ENCODE data around the gene PNCK.
A peak's percentile ranks its signal among the peaks of the same experiment; 100 is the strongest.

PNCK gene

DNA sequence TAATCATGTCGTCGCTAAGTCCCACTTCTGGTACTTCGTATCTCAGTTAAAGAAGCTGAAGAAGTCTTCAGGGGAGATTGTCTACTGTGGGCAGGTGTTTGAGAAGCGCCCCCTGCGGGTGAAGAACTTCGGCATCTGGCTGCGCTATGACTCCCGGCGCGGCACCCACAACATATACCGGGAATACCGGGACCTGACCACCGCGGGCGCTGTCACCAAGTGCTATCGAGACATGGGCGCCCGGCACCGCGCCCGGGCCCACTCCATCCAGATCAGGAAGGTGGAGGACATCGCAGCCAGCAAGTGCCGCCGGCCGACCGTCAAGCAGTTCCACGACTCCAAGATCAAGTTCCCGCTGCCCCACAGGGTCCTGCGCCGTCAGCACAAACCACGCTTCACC is 11.3 kb downstream of the PNCK start:
- DNase-seq (ENCODE audit: low read depth in 2 of 2), result peak in 1 of 2 donors; percentile 33

DNA sequence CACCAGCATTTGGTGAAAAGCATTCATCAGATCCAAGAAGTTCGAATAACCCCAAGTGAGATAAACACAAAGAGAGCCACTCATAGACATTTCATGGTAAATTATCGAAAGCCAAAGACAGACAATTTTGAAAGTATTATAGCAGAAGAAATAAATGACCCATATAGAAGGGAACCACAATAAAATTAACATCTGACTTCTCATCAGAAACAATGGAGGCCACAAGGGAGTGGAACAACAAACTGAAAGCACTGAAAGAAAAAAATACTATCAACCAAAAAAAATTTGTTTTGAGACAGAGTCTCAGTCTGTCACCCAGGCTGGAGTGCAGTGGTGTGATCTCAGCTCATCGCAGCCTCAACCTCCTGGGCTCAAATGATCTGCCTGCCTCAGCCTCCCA is 14.3 kb downstream of the PNCK start:
- DNase-seq (ENCODE audit: low read depth in 2 of 2), result no peak

DNA sequence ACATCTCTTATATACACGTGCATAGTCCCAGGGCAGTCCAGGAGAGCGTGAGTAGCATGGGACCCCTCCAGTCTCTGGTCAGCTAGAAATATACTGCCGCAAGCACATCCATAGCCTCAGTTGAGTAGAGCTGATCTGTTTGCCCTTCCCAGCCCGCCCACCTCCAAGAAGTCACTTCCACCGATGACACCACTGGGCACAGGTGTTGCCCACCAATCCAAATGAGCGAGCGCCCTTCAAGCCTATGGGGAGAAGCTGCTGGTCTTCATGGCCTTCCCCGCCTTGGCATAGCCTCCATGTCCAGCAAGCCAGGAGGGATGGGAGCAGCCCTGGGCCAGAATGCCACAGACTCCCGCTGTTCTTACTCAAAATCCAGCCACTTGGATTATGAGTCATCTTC is 16.5 kb downstream of the PNCK start:
- DNase-seq (ENCODE audit: low read depth in 2 of 2), result no peak

DNA sequence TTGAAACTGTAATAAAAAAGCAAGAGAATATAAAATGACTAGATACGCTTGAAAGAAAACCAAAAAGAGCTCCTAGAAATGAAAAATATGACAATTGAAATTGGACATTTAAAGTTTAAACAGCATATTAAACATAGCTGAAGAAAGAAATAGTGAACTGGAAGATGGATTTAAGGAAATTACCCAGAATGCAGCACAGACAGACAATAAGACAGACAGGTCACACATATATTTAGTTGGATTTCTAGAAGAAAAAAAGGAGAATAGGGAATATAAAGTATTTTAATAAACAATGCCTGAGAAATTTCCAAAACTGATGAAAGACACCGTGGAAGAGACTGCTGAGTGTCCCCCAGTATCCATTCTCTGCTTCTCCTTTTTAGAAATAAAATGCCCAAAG is 20.1 kb downstream of the PNCK start:
- no peak for DNase-seq (ENCODE audit: low read depth in 2 of 2)

DNA sequence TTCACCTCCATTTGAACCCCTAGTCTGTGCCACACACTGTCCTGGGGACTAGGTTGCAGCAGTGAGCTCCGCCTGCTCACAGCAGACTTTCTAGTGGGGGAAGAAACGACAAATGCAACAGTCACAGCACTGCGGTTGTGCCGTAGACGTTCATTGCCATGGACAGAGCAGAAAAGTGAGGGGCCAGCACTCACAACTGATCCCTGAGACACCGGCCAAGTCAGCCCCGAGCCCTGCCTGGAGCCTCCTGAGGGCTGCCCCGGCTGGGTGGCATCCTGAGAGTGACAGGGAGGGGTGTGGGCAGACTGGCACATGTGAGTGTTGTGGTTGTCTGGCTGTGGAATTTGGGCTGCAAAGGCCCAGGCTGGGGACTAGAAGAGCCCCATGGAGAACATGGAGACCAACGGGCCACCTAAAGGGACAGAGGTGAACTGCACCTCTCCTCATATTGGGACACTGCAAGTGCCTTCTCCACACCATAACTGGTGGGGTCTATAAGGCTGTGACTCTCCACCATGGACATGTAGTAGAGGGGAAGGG is 22.0 kb downstream of the PNCK start:
- DNase-seq (ENCODE audit: low read depth in 2 of 2), result no peak

DNA sequence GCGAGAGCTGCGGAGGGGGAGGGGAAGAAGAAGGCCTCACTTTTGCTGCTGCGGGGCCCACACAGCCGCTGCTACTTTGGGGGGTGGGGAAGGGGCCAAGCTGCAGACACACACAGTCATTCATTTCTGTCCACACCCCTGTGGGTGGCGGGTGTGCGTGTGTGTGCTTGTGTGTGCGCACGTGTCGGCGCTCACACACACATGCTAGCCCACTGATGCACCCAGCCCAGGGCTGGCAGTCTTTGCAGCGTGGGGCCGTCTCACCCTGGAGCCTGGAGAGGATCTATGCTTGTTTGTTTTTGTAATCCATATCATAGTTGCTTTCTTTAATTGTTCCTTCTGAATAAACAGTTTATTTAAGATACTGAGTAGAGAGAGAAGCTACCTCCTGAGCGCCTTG is 22.7 kb downstream of the PNCK start:
- no peak for DNase-seq (ENCODE audit: low read depth in 2 of 2)

DNA sequence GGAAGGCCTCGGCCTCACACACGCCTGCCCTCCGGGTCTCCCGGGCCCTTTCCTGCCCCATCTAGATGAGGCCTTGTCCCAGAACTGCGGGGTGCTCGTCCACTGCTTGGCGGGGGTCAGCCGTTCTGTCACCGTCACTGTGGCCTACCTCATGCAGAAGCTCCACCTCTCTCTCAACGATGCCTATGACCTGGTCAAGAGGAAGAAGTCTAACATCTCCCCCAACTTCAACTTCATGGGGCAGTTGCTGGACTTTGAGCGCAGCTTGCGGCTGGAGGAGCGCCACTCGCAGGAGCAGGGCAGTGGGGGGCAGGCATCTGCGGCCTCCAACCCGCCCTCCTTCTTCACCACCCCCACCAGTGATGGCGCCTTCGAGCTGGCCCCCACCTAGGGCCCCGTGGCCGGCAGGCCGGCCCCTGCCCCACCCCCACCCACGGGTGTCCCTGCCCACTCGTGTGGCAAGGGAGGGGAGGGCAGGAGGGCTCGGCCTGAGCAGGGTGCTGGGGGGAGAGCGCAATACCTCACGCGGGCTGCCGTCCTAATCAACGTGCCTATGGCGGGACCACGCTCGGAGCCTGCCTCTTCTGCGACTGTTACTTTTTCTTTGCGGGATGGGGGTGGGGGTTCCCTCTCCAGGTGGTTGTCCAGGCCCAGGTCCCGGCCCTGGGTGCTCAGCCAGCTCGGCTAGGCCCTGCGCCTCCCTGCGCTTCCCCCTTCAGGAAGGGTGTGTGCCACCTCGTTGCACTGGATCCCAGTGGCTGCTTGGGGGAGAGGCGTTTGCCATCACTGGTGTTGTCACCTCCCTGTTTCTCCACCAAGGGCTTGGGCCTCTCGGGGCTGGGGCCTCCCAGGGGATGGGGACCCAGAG is 23.5 kb downstream of the PNCK start:
- no peak for DNase-seq (ENCODE audit: low read depth in 2 of 2)

DNA sequence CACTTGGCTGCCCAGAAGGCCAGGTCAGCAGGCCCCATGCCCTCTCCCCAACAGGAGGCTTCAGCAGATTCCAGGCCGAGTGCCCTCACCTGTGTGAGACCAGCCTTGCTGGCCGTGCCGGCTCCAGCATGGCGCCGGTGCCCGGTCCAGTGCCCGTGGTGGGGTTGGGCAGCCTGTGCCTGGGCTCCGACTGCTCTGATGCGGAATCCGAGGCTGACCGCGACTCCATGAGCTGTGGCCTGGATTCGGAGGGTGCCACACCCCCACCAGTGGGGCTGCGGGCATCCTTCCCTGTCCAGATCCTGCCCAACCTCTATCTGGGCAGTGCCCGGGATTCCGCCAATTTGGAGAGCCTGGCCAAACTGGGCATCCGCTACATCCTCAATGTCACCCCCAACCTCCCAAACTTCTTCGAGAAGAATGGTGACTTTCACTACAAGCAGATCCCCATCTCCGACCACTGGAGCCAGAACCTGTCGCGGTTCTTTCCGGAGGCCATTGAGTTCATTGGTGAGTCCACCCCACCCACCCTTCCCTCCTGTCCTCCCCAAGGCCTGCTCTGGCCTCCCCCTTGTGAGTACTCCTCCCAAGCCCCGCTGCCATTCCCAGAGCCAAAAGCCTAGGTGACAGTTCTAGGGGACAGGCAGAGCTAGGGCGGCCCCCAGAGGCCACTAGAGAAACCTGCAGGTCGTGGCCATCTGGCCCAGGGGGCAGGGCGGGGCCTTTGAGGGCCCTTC is 24.3 kb downstream of the PNCK start:
- DNase-seq (ENCODE audit: low read depth in 2 of 2), result no peak

DNA sequence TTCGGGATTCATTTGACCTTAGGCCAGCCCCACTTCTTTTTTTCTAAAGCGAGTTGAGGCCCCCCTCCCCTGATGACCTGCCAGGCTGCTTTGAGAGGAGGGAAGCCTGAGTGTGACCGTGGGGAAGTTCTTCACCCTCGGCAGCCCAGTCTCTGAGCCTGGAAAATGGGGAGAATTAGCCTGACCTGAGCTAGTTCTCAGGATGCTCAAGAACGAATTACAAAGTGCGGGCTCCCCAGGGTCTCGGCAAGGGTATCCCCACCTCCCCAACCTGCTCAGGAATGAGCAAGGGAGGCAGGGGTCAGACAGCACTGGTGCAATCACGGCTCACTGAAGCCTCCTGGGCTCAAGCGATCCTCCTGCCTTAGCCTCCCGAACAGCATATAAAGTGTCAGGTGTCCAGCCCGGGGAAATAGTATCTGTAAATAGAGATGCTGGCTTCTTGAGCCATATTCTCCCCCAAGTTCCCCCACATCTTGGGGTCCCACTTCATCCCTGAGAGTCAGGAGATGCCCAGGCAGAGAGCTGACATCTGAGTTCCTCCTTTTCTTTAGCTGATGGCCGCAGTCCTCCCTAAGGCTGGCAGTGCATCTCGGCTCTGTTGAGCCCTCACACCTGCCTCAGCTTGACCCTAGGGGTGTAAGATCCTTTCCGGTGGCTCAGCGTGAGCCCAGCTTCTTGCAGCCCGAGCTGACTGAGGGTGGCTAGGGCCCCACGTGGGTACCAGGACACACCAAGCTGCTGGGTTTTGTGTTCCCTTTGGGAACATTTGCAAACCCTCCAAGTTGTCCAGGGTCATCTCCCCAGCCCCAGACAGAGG is 25.0 kb downstream of the PNCK start:
- DNase-seq (ENCODE audit: low read depth in 2 of 2), result no peak

DNA sequence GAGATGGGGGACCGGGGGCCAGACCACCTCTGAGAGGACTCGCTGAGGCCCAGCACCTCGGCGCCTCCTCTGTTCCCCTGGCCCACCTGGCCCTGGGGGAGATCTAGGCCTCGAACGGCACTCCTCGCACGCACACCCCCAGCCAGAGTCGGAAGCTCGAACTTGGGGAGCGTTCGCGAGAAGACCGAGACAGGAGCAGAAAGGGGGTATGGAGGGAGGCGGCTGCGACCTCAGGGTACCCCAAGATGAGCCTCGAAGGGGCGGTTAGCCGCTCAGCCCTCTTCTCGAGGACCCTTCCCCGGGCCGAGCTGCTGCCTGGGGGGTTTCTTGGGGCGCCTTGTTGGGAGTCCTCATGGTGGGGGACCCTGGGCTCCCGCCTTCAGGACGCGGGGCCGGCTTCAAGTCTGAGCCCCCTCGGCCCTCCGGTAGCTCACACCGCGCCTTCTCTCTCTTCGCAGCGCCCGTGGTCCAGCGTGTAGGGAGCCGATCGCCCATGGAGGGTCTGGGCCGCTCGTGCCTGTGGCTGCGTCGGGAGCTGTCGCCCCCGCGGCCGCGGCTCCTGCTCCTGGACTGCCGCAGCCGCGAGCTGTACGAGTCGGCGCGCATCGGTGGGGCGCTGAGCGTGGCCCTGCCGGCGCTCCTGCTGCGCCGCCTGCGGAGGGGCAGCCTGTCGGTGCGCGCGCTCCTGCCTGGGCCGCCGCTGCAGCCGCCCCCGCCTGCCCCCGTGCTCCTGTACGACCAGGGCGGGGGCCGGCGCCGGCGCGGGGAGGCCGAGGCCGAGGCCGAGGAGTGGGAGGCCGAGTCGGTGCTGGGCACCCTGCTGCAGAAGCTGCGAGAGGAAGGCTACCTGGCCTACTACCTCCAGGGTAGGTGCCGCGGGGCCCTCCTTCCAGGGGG is 25.9 kb downstream of the PNCK start:
- DNase-seq (ENCODE audit: low read depth in 2 of 2), result no peak

DNA sequence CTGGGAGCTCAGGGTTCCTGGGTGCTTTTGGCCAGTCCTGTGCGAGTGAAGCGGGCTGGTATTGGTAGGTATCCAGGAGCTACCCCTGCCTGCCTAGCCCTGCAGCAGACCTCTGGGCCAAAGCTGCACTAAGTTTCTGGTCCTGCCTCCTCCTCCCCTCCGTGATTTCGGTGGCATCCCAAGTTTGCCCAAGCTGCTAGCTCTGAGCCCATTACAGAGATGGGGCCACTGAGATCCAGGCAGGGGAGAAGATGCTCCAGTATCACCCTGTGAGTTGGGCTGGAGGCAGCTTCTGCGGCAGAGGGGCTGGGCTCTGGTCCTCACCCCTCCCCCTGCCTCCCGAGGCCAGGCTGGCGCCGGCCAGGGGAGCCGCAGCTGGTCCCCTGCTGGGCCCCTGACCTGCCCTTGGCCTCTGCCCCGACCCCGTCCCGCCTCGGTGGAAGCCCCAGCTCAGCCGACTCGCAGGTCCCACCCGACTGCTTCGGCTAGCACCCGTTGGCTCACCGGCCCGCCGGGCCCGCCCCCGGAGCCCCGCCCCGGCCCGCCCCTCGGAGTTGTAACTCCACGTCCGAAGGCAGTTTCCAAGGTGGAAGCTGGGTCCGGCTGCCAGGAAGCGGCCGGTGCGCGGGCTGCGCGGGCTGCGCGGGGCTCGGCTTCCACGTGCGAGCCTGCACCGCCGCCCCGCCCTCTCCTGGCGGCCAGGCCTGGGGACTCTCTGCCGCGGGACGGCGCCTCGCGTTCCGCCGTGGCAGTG is 26.8 kb downstream of the PNCK start, which contains the start of gene DUSP9:
DUSP9 (plus strand) TSS at position 584 of the 754 bp plus-strand sequence. CDS start 751 bp downstream, outside the sequence.
- DNase-seq (ENCODE audit: low read depth in 2 of 2), result no peak

DNA sequence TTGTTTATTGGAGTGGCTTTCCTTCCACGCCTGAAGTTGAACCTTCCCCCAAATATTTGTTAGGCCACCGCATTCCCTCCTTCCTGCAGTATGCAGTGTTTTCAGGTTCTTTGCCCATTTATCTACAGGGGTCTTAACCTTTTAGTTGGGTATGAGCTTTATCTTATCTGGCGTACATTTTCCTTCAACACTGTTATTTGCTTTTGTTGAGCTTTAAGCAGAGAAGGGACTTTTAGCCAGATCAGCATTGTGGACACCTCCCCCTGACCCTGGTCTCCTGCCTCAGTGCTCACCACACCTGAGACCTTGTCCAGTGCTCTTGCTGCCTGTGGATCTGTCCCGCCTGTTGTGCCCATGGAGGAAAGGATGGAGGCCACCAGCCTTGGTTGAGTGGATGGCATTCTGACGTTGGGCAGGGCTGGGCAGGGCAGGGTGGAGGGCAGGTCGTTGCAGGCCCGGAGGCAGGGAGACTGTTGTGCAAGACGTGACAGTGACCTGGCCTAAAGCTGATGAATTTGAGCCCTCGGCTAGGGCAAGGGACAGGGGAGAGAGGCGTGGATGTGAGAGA is 27.6 kb downstream of the PNCK start:
- no peak for DNase-seq (ENCODE audit: low read depth in 2 of 2)

DNA sequence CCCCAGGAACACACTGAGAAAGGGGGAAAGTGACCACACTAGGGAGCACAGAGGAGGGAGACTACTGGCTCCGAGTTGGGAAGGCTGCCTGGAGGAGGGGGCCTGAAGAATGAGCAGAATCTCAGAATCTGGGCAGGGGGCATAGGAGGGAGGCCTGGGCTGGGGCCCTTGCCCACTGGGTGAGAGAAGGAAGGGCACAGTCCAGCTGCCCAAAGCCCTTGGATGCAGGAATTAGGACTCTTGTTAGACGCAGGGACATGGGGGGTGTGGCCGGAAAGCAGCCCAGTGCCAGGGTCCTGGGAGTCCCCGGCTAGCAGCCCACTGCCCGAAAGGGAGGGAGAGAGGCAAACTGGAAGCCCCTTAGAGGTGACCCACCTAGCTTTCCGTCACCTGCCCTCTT is 28.5 kb downstream of the PNCK start:
- DNase-seq (ENCODE audit: low read depth in 2 of 2), result no peak

DNA sequence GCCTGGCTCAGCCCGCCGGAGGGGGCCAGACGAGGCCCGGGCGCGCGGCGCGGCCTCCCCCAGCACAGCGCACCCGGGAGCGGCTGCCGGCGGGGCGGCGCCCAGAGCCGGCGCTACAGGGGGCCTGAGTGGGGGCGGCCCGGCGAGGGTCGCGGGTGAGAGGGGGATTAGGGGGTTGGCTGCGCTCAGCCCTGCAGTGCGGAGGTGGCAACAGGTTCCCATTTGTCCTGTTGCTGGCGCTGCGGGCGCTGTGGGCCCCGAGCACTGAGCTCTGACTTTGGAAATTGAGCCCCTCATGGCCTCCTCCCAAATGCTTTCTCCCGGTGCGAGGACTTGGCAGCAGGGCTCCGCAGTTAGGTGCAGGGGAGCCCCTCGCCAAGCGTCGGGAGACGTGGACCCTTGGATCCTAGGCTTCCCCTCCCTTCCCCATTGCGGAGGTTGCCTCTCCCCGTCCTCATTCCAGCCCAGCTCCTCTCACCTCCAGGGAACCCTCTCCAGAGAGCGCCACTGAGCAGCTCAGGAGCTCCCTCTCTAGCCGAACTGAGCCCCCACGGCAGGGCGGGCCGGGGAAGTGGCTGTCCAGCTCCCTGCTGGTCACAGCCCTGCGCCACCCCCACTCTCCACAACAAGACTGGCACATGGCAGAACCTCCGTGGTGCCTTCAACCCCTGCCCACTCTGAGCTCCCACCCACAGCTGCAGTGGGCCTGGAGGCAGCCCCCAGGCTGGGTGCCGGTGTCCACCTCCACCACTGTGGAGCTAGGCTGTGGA is 29.1 kb downstream of the PNCK start:
- no peak for DNase-seq (ENCODE audit: low read depth in 2 of 2)

DNA sequence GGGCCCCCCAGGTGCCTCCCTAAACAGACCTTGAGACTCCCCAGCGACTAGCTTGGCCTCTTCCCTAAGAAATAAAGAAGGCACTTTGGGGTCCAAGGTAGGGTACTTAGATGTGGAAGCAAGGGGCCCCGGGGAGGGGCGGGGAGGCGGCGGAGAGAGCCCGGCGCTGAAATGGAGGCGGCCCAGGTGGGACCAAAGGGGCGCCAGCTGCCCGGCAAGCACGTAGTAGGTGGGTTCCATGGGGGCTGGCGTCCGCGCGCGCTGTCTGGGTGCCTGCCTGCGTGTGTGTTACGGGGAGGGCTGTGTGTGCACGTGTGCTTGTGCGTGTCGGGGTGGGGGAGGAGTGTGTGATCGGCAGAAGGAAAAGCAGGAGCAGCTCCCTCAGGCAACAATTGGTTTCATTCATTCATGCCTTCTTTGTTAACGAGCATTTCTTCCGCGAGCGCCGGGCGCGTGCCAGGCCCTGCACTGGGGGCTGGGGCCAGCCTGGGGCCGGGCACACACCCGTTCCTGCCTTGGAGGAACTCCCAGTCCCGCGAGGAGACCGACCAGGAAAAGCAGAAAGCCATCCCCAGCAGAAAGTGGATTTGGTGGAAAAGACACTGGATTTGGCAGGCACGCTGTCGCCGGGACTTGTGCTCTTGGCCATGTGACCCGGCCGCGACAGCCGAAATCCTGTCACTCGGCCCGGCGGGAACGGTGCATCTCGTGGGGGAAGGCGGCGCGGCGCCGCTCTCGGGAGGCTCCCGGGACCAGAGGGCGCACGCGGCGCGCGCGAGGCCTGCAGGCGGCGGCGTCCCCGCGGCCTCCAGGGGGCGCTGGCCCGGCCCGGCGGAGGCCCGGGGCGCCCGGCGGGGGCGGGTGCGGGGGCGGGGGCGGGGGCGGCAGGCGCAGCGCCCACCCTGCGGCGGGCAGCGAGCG is 29.9 kb downstream of the PNCK start:
- no peak for DNase-seq (ENCODE audit: low read depth in 2 of 2)

DNA sequence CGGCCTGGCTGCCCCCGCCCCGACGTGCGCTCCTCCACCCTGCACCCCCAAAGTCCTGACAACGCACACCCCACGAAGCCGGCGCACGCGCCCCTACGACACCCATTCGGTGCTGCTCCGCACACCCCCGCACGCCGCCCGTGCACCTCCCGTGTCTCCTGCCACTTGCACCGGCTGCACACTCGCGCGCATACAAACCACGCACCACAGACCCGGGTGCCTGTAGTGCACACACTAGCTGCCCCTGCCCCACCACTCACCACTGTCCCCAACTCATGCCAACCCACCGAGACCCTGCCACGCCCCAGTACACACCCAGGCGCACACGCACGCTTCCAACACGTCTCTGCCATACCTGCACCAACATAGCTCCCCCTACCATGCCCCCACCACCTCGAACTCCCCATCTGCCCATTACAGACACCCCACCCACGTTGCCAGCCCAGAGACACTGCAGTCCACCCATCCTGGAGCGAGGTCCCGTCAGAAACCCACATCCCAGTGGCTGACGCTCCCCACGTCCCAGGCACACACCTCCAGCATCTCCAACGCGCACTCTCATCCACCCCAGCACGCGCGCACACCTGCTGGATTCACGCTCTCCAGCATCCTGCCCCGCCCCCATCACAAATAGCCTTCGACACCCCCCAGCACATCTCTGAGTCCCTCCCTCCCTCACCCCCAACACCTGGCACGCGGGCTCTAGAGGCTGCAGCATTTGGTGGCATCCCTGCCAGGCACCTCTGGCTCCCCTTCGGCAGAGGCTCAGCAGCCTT is 30.8 kb downstream of the PNCK start:
- DNase-seq (ENCODE audit: low read depth in 2 of 2), result no peak

DNA sequence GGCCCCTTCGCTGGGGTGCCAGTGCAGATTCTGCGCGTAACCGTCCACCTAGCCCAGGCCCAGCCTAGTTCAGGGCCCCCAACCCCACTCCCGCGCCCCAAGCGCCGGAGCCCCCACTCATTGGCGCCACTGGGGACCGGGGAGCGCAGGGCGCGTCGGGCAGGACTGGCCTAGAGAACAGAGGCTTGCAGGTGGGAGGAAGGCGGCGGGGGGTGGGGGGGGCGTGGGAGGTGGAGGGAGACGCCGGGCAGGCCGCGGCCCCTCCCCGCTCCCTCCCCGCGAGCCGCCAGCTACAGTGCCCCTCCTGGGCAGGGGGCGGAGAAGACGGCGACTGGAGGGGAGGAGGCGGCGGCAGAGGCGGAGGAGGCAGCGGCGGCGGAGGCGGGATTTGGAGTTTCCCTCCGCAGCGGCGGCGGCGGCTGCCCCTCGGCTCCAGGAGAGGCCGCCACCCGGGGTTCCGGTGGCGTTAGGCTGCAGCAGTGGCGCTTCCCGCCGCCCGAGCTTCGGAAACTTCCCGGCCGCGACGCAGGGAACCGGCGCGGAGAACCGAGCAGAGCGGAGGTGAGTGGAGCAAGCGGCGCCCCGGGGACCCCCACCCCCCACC is 31.5 kb downstream of the PNCK start:
- DNase-seq (ENCODE audit: low read depth in 2 of 2), result no peak

Measured in stimulated activated CD4-positive, alpha-beta T cell treated with anti-CD3 and anti-CD28 coated beads, Interleukin-15, amount 100 ng/mL, for 48 hours (primary cell).